DMS153 treated with DMSO at 0.1 percent for 48 hours (cell line): ENCODE results near the gene NR3C1.

Experiments
- DNase-seq: peaks from one replicate; lab custom pipeline; 2025; ENCODE audit not compliant: unreplicated experiment; lab: John Stamatoyannopoulos, UW

Gene NR3C1

GRCh38 chr5:143267186-143267585 lies 136.3 kb downstream of the NR3C1 start:
- no peak for DNase-seq

GRCh38 chr5:143265995-143266394 lies 137.5 kb downstream of the NR3C1 start:
- no peak for DNase-seq

GRCh38 chr5:143263272-143263810 lies 140.1 kb downstream of the NR3C1 start:
- DNase-seq, result no peak

- no peak for DNase-seq
These were observed 140.9 kb downstream of the NR3C1 start for GRCh38 chr5:143262393-143263174.

GRCh38 chr5:143261748-143262392 lies 141.6 kb downstream of the NR3C1 start:
- no peak for DNase-seq

- DNase-seq, result no peak
These were observed 144.3 kb downstream of the NR3C1 start for GRCh38 chr5:143259254-143259605.

- no peak for DNase-seq
These were observed 144.8 kb downstream of the NR3C1 start for GRCh38 chr5:143258559-143259253.

- DNase-seq, result no peak
These were observed 148.7 kb downstream of the NR3C1 start for GRCh38 chr5:143254819-143255218.

GRCh38 chr5:143251946-143252345 lies 151.5 kb downstream of the NR3C1 start:
- DNase-seq, result no peak

- no peak for DNase-seq
These were observed 152.3 kb downstream of the NR3C1 start for GRCh38 chr5:143251190-143251589.

GRCh38 chr5:143249851-143250250 lies 153.6 kb downstream of the NR3C1 start:
- DNase-seq, result no peak

GRCh38 chr5:143248822-143249579 lies 154.5 kb downstream of the NR3C1 start:
- no peak for DNase-seq

GRCh38 chr5:143248391-143248790 lies 155.1 kb downstream of the NR3C1 start:
- DNase-seq, result no peak

GRCh38 chr5:143247134-143247815 lies 156.2 kb downstream of the NR3C1 start:
- no peak for DNase-seq

GRCh38 chr5:143245929-143246561 lies 157.4 kb downstream of the NR3C1 start:
- peak; percentile 13 for DNase-seq

GRCh38 chr5:143244990-143245389 lies 158.5 kb downstream of the NR3C1 start:
- DNase-seq, result no peak

- DNase-seq, result no peak
These were observed 159.3 kb downstream of the NR3C1 start for GRCh38 chr5:143244000-143244736.

GRCh38 chr5:143243103-143243502 lies 160.4 kb downstream of the NR3C1 start:
- DNase-seq, result no peak

- DNase-seq, result no peak
These were observed 161.6 kb downstream of the NR3C1 start for GRCh38 chr5:143241892-143242291.
